ENCODE measurements around the gene ATF6B. TPM values are rescaled to one million over a fixed set of nuclear protein-coding genes. Genes with fewer than 3 reads are reported as not detected.

ATF6B gene
- total RNA-seq, 2 experiments from 2014 or later, result 72.2 to 75.6 TPM

DNA sequence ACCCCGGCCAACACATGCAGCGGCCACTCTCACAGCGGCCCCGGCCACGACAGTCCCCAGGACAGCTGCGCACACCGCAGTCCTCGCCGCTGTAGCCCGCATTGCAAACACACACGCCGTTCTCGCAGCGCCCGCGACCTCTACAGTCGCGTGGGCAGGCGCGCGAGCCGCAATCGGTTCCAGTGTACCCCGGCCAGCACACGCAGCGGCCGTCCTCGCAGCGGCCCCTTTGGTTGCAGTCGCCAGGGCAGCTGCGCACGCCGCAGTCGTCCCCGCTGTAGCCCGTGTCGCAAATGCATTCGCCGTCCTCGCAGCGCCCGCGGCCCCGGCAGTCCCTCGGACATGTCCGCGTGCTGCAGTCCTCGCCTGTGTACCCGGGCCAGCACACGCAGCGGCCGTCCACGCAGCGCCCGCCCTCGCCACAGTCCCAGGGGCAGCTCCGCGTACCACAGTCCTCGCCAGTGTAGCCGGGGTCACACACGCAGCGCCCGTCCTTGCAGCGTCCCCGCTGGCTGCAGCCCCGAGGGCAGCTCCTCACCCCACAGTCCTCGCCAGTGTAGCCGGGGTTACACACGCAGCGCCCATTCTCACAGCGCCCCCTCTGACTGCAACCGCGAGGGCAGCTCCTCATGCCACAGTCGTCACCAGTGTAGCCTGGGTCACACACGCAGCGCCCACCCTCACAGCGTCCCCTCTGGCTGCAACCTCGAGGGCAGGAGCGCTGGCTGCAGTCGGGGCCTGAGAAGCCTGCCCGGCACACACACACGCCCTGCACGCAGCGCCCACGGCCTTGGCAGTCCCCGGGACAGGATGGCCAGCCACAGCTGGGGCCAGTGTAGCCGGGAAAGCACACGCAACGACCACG lies 31.4 kb downstream of the ATF6B start:
- CTCF ChIA-PET, result no interaction called here
- H3K27ac Mint-ChIP-seq, result no peak overlapping the region
- no peak for ATAC-seq (ENCODE audit: poor library complexity)

DNA sequence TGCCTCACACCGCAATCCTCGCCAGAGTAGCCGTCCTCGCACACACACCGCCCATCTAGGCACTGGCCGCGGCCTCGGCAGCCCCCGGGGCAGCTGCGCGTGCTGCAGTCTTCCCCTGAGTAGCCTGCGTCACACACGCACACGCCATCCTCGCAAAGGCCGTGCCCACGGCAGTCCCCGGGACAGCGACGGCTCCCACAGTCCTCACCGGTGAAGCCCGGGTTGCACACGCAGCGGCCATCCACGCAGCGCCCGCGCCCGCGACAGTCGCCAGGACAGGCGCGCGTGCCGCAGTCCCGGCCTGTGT lies 32.0 kb downstream of the ATF6B start:
- H3K9me3 Mint-ChIP-seq, result no peaks in the 10 kb centered on the region
- H3K27ac Mint-ChIP-seq, result no peak overlapping the region
- no peak for ATAC-seq (ENCODE audit: poor library complexity)
- H3K27me3 Mint-ChIP-seq, result peaks cover 53% of the 10 kb centered on the region
- Histone ChIP-seq H3K36me3 (ENCODE audit: insufficient read depth, low read length) (no peaks in the 10 kb centered on the region), H3K27ac (ENCODE audit: low read depth in 1 of 2, low read length in 2 of 2) (no peak overlapping the region), H3K4me3 (ENCODE audit: low read length) (no peak overlapping the region), H3K27me3 (ENCODE audit: control insufficient read depth in 1 of 2, insufficient read depth in 2 of 2, low read length in 2 of 2) (peaks cover 24 to 35% of the 10 kb centered on the region in 2 experiments), H3K9me3 (ENCODE audit: control insufficient read depth in 1 of 2, insufficient read depth in 1 of 2, low read length in 2 of 2) (peaks cover 0 to 21% of the 10 kb centered on the region in 2 experiments), H3K4me1 (ENCODE audit: insufficient read depth, low read length) (peaks cover 15% of the 10 kb centered on the region)
- H3K4me3 Mint-ChIP-seq, result no peak overlapping the region
- intact Hi-C loops (cut with DNase I, micrococcal nuclease), result no loop called here
- H3K36me3 Mint-ChIP-seq (ENCODE audit: low read depth), result no peaks in the 10 kb centered on the region
- TF ChIP-seq, protein P1, sequence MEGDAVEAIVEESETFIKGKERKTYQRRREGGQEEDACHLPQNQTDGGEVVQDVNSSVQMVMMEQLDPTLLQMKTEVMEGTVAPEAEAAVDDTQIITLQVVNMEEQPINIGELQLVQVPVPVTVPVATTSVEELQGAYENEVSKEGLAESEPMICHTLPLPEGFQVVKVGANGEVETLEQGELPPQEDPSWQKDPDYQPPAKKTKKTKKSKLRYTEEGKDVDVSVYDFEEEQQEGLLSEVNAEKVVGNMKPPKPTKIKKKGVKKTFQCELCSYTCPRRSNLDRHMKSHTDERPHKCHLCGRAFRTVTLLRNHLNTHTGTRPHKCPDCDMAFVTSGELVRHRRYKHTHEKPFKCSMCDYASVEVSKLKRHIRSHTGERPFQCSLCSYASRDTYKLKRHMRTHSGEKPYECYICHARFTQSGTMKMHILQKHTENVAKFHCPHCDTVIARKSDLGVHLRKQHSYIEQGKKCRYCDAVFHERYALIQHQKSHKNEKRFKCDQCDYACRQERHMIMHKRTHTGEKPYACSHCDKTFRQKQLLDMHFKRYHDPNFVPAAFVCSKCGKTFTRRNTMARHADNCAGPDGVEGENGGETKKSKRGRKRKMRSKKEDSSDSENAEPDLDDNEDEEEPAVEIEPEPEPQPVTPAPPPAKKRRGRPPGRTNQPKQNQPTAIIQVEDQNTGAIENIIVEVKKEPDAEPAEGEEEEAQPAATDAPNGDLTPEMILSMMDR (IDR thresholded peaks at IDR 0.05), result no peak
- no peak for DNase-seq
- ChIA-PET CTCF (no interaction called here), POLR2A (no interaction called here)
- H3K4me1 Mint-ChIP-seq (ENCODE audit: low read depth), result no peaks in the 10 kb centered on the region

More for the DNA sequence above, 31.4 kb downstream of the ATF6B start:
- Histone ChIP-seq H3K9me3 (ENCODE audit: control insufficient read depth in 1 of 2, insufficient read depth in 1 of 2, low read length in 2 of 2) (peaks cover 0 to 21% of the 10 kb centered on the region in 2 experiments), H3K27ac (ENCODE audit: low read depth in 1 of 2, low read length in 2 of 2) (no peak overlapping the region), H3K4me3 (ENCODE audit: low read length) (no peak overlapping the region), H3K4me1 (ENCODE audit: insufficient read depth, low read length) (peaks cover 15% of the 10 kb centered on the region), H3K36me3 (ENCODE audit: insufficient read depth, low read length) (no peaks in the 10 kb centered on the region), H3K27me3 (ENCODE audit: control insufficient read depth in 1 of 2, insufficient read depth in 2 of 2, low read length in 2 of 2) (peaks cover 24 to 35% of the 10 kb centered on the region in 2 experiments)
- TF ChIP-seq, protein P1 (IDR thresholded peaks at IDR 0.05), result no peak
- peaks cover 53% of the 10 kb centered on the region for H3K27me3 Mint-ChIP-seq
- H3K36me3 Mint-ChIP-seq (ENCODE audit: low read depth), result no peaks in the 10 kb centered on the region
- no peaks in the 10 kb centered on the region for H3K9me3 Mint-ChIP-seq
- POLR2A ChIA-PET, result interaction anchor here (0.6 kb wide), 1 partner anchor 827 kb away, joined by 5 read pairs; no protein-coding TSS in a partner anchor
- DNase-seq, result no peak
- intact Hi-C loops (cut with DNase I, micrococcal nuclease), result no loop called here
- H3K4me1 Mint-ChIP-seq (ENCODE audit: low read depth), result no peaks in the 10 kb centered on the region
- no peak overlapping the region for H3K4me3 Mint-ChIP-seq

DNA sequence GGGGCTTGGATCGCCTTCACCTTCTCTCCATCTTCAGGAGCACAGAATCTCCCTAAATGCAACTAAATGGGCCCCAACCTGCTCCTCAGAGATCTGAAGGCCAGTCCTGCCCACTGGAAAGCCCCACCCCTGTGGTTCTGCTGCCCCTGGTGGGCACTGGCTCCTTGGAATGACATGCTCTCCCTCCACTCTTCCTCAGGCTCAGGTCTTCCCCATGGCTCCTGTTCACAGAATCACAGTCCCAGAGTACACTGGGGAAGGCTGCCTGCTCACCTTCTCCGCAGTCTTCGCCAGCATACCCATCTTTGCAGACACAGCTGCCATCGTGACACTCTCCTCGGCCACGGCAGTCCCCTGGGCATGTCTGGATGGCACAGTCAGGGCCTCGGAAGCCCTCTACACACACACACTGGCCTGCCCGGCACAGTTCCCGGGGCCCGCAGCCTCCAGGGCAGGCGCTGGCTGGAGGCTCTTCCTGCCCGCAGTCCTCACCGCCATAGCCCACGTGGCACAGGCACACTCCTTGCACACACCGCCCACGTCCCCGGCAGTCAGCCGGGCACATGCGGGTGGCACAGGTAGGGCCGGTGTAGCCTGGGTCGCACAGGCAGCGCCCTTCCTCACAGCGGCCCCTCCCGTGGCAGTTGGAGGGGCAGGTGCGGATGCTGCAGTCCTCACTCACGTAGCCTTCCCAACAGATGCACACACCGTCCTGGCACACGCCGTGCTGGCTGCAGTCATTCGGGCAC lies 32.5 kb downstream of the ATF6B start:
- Histone ChIP-seq H3K4me3 (ENCODE audit: low read length) (no peak overlapping the region), H3K27ac (ENCODE audit: low read depth in 1 of 2, low read length in 2 of 2) (no peak overlapping the region), H3K9me3 (ENCODE audit: control insufficient read depth in 1 of 2, insufficient read depth in 1 of 2, low read length in 2 of 2) (peaks cover 0 to 21% of the 10 kb centered on the region in 2 experiments), H3K36me3 (ENCODE audit: insufficient read depth, low read length) (no peaks in the 10 kb centered on the region), H3K27me3 (ENCODE audit: control insufficient read depth in 1 of 2, insufficient read depth in 2 of 2, low read length in 2 of 2) (peaks cover 24 to 35% of the 10 kb centered on the region in 2 experiments), H3K4me1 (ENCODE audit: insufficient read depth, low read length) (peaks cover 15% of the 10 kb centered on the region)
- Mint-ChIP-seq H3K4me3 (no peak overlapping the region), H3K27me3 (peaks cover 57% of the 10 kb centered on the region), H3K4me1 (ENCODE audit: low read depth) (no peaks in the 10 kb centered on the region), H3K9me3 (no peaks in the 10 kb centered on the region), H3K36me3 (ENCODE audit: low read depth) (no peaks in the 10 kb centered on the region), H3K27ac (no peak overlapping the region)
- POLR2A ChIA-PET, result no interaction called here
- intact Hi-C loops (cut with DNase I, micrococcal nuclease), result no loop called here
- TF ChIP-seq, protein P1 (IDR thresholded peaks at IDR 0.05), result no peak
- DNase-seq (no peak), ATAC-seq (ENCODE audit: poor library complexity) (no peak)
- CTCF ChIA-PET, result no interaction called here

All from CD4-positive, alpha-beta T cell (primary cell).